ENCODE measurements around the gene ZNF227.
"Not testable (repeated sequence)": the region's sequence is repeated elsewhere in the genome, so short reads cannot be mapped to it uniquely, and the experiment has no call there.

Gene ZNF227

DNA sequence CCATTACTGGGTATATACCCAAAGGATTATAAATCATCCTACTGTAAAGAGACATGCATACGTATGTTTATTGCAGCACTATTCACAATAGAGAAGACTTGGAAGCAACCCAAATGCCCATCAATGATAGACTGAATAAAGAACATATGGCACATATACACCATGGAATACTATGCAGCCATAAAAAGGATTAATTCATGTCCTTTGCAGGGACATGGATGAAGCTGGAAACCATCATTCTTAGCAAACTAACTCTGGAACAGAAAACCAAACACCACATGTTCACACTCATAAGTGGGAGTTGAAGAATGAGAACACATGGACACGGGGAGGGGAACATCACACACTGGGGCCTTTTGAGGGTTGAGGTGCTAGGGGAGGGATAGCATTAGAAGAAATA, 41.1 kb downstream of the ZNF227 start:
- DNase-seq, result not testable (repeated sequence)

- no peak for DNase-seq
Measured at GRCh38 chr19:44254496-44254895, 42.2 kb downstream of the ZNF227 start.

DNA sequence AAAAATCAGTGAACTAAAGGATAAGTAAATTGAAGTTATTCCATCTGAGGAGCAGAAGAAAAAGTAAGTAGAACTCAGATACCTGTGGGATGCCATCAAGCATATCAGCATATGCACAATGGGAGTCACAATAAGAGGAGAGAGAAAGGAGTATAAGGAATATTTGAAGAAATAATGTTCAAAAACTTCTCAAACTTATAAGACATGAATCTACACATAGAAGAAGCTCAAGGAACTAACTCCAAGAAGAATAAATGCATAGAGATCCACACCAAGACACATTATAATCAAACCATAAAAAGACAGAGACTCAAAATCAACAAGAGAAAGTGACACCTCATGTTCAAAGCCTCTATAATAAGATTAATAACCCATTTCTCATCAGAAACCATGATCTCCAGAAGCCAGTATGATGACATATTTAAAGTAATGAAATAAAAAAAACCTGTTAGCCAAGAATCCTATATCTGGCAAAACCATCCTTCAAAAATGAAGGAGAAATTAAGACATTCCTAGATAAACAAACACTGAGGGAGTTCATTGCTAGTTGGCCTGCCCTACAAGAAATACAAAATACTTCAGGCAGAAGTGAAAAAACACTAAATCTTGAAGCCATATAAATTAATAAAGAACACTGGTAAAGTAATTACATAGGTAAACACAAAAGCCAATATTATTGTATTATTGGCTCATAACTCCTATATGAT, 43.5 kb downstream of the ZNF227 start:
- no peak for DNase-seq

DNA sequence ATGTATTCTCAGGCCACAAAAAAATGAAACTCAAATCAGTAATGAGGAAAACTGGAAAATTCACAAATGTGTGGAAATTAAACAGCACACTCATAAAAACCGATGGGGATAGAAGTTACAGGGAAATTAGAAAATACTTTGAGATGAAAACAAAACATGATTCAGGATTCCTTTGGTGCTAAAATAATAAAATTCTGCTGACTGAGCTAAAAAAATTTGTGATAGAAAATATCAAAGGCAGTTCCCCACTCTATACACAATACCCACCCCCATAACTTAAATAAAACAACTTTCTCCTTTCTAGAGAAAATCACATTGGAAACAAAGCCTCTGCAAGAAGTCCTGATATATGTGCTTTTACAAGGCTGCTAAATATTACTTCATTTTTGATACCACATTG, 45.8 kb downstream of the ZNF227 start:
- no peak for DNase-seq

DNA sequence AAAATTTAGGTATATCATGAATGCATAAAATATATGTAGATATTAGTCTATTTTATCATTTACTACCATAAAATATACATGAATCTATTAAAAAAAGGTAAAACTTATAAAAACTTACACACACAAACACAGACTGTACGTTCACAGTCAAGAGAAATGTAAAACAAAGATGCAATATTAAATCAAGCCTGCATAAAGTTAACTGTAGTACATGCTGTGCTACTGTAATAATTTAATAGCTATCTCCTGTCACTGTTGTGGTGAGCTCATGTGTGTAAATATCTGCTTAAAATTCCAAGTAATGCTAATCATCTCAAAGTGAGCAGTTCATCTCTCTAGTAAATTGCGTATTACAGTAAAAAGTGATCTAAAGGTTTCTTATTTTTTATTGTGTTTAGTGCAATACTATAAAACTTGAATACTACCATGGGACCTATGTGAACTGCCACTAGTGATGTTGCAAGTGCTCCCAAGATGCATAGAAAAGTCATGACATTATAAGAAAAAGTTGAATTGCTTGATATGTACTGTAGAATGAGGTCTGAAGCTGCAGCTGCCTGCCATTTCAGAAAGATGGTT, 46.6 kb downstream of the ZNF227 start:
- DNase-seq, result no peak

DNA sequence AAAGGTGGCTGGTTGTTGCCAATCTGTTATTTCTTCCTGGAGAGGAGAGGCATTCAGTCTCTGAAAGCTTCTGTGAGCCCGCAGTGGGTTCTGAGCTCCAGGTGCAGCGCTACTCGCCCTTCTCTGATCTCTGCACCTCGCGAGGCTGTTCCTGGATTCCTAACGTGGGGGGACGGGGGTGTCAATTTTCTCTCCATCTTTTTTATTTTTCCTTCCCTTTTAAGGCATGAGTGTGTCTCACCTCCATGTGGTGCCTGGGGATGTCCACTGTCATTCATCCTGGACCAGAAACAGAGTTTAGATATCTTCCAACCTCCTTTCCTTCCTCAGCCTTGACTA, 48.0 kb downstream of the ZNF227 start:
- no peak for DNase-seq

- no peak for DNase-seq
Measured at GRCh38 chr19:44260695-44261446, 48.5 kb downstream of the ZNF227 start.

GRCh38 chr19:44277331-44277730, 65.0 kb downstream of the ZNF227 start:
- DNase-seq, result no peak

DNA sequence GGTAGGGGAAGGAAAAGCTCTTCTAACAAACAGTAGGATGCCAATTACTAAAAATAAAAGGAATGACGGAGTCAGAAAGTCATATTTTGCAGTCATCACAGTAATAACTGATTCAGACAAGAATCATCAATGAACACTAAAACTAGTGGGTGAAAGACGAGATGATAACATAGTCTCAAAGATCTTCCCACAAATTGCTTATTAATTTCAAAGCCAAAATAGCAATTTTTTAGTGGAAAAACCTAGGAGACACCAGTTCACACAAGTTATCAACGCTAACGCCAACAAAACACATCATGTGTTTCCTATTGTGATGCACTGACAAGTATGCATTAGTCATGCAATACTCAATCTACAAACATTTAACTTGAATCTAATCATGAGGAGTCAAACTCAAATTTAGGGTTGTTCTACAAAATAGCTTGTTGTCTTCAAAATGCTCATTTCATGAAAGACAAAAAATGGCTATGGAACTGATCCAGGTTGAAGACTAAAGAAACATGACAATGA, 65.9 kb downstream of the ZNF227 start:
- DNase-seq, result no peak

GRCh38 chr19:44280916-44281315, 68.6 kb downstream of the ZNF227 start:
- no peak for DNase-seq

GRCh38 chr19:44282846-44283245, 70.5 kb downstream of the ZNF227 start:
- DNase-seq, result no peak

DNA sequence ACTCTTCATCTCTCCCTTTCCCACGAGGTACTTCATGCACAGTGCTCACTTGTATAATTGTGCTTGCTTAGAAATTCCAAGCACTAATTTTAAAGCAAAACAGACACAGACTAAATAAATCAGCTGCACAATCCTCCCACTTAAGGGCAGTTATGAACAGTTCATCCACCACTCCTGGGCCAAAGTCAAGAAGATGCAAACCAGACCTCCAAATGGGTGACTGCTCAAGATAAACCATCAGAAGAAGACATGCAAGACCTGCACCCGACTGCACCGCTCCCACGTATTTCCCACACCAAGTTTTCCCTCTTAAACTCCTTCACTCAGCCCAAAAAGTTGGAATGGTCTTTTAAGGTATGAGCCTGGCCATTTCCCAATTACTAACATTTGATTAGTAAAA, 72.6 kb downstream of the ZNF227 start:
- no peak for DNase-seq
